HepG2 (cell line): ENCODE measurements around the gene CACNG1. TPM values are rescaled to one million over a fixed set of nuclear protein-coding genes. Genes with fewer than 3 reads are reported as not detected.

Experiments
- ATAC-seq: fragments of 200-7000 bp; cut with Tn5 transposase; 3 replicates; pipeline ENCODE4 v1.9.1; 2020; ENCODE audit warnings: mild to moderate bottlenecking, moderate library complexity
- BruUV-seq: library from RNA; stranded (reverse); fragments of 400-500 nt; replicated peaks from 2 replicates; lab custom pipeline; 2021; lab: Mats Ljungman, UMichigan
- CTCF ChIA-PET: fragments of 300-600 bp; formaldehyde crosslinking; extraction: SDS; loops from one replicate; lab custom pipeline; 2021; ENCODE audit warnings: low total read pairs, inconsistent platforms, low intra/inter-chr PET ratio; lab: Yijun Ruan, JAX
- POLR2A ChIA-PET: fragments of 350-600 bp; sonication (Branson Sonifier 250); formaldehyde crosslinking; loops from one replicate; lab custom pipeline; 2020; ENCODE audit warnings: antibody characterized with exemption, inconsistent platforms; lab: Yijun Ruan, JAX
- DNase-seq: peaks from one replicate; pipeline ENCODE4 v3.0.0-alpha.2; 2015; ENCODE audit warnings: low spot score
- FAIRE-seq: peaks from 3 replicates; lab custom pipeline; 2011; peaks lifted over from hg19 to GRCh38; lab: Jason Lieb, UNC
- H2AFZ ChIP-seq: one replicate; pipeline ENCODE4 v1.6.1; 2011; ENCODE audit warnings: low read length, inconsistent platforms
- H3K27ac ChIP-seq: fragments of 300-600 bp; 3 replicates; pipeline ENCODE4 v1.8.0; 2011; ENCODE audit warnings: mixed run types, mild to moderate bottlenecking, mixed read lengths, low read length, inconsistent platforms; ENCODE audit not compliant: insufficient read depth; ENCODE audit errors: extremely low read length
- H3K27me3 ChIP-seq, 2 experiments: fragments of 200-600 bp in 1 of 2; 2 replicates in 1 of 2; 3 replicates in 1 of 2; pipeline versions ENCODE4 v1.6.0 to v1.8.0; 2011; ENCODE audit warnings: low read length in 2 of 2, mild to moderate bottlenecking in 2 of 2, moderate library complexity in 2 of 2, inconsistent platforms in 1 of 2; ENCODE audit not compliant: insufficient read depth in 2 of 2, control insufficient read depth in 1 of 2
- H3K36me3 ChIP-seq, 2 experiments: fragments of 200-600 bp in 1 of 2; replicated peaks in 1 of 2; 2 replicates in 1 of 2; 3 replicates in 1 of 2; pipeline versions ENCODE4 v1.5.1 to v1.8.0; 2011; ENCODE audit warnings: low read length in 2 of 2, inconsistent platforms in 1 of 2; ENCODE audit not compliant: insufficient read depth in 2 of 2, control insufficient read depth in 1 of 2
- H3K4me1 ChIP-seq: 2 replicates; pipeline ENCODE4 v1.5.1; 2012; ENCODE audit warnings: low read length, inconsistent platforms; ENCODE audit not compliant: insufficient read depth
- H3K4me2 ChIP-seq: 2 replicates; pipeline ENCODE4 v1.6.0; 2011; ENCODE audit warnings: low read depth, low read length, inconsistent platforms
- H3K4me3 ChIP-seq, 3 experiments: fragments of 200-600 bp in 1 of 3; sonication (generic), shearing (Covaris generic) in 1 of 3; replicated peaks in 1 of 3; 2 replicates each; pipeline ENCODE4 v1.5.1; 2011 to 2016; ENCODE audit warnings: low read length in 3 of 3, inconsistent platforms in 2 of 3, low read depth in 2 of 3, mild to moderate bottlenecking in 2 of 3, control low read depth in 1 of 3, mixed read lengths in 1 of 3; ENCODE audit not compliant: insufficient read depth in 1 of 3
- H3K79me2 ChIP-seq: one replicate; pipeline ENCODE4 v1.6.1; 2011; ENCODE audit warnings: low read length, inconsistent platforms; ENCODE audit not compliant: insufficient read depth
- H3K9ac ChIP-seq: 2 replicates; pipeline ENCODE4 v1.6.0; 2011; ENCODE audit warnings: mild to moderate bottlenecking, low read depth, low read length, inconsistent platforms; ENCODE audit not compliant: insufficient read depth
- H3K9me3 ChIP-seq: 2 replicates; pipeline ENCODE4 v1.5.1; 2012; ENCODE audit warnings: mild to moderate bottlenecking, low read length
- H4K20me1 ChIP-seq: 2 replicates; pipeline ENCODE4 v1.6.0; 2011; ENCODE audit warnings: inconsistent platforms, mild to moderate bottlenecking, low read length, moderate library complexity; ENCODE audit not compliant: insufficient read depth
- HNRNPLL ChIP-seq: fragments of 200-400 bp; formaldehyde crosslinking; IDR thresholded peaks from 2 replicates; pipeline ENCODE4 v1.6.1; 2017; ENCODE audit warnings: mild to moderate bottlenecking, low read depth, low read length; ENCODE audit not compliant: poor library complexity, severe bottlenecking
- IRF9 ChIP-seq: sonication (generic); formaldehyde crosslinking; IDR thresholded peaks from 2 replicates; pipeline ENCODE4 v1.8.0; 2022; ENCODE audit warnings: missing genetic modification reagents, mild to moderate bottlenecking, borderline replicate concordance
- RBM39 ChIP-seq: fragments of 200-400 bp; formaldehyde crosslinking; IDR thresholded peaks from one replicate; pipeline ENCODE4 v1.6.1; 2018; ENCODE audit warnings: antibody characterized with exemption, mild to moderate bottlenecking, low read depth, low read length; ENCODE audit not compliant: poor library complexity, severe bottlenecking
- SMAD1 ChIP-seq: sonication (generic); formaldehyde crosslinking; IDR thresholded peaks from 2 replicates; pipeline ENCODE4 v1.4.0; 2020; ENCODE audit warnings: missing genetic modification reagents, low read depth, mild to moderate bottlenecking, borderline replicate concordance
- SMYD3 ChIP-seq: sonication (generic); formaldehyde crosslinking; IDR thresholded peaks from 2 replicates; pipeline ENCODE4 v1.8.1; 2023; ENCODE audit warnings: mild to moderate bottlenecking, missing genetic modification reagents
- ZBTB21 ChIP-seq: sonication (generic); formaldehyde crosslinking; IDR thresholded peaks from 2 replicates; pipeline ENCODE4 v1.4.0; 2020; ENCODE audit warnings: missing genetic modification reagents
- ZNF138 ChIP-seq: sonication (generic); formaldehyde crosslinking; IDR thresholded peaks from 2 replicates; pipeline ENCODE4 v1.5.0; 2020; ENCODE audit warnings: mild to moderate bottlenecking, low read depth, missing genetic modification reagents
- ZNF276 ChIP-seq: sonication (generic); formaldehyde crosslinking; IDR thresholded peaks from 2 replicates; pipeline ENCODE4 v1.4.0; 2020; ENCODE audit warnings: mild to moderate bottlenecking, low read depth, missing genetic modification reagents
- ZNF441 ChIP-seq: sonication (generic); formaldehyde crosslinking; IDR thresholded peaks from 2 replicates; pipeline ENCODE4 v1.7.0; 2021; ENCODE audit warnings: missing genetic modification reagents, borderline replicate concordance
- ZNF569 ChIP-seq: sonication (generic); formaldehyde crosslinking; IDR thresholded peaks from 2 replicates; pipeline ENCODE4 v1.5.0; 2020; ENCODE audit warnings: mild to moderate bottlenecking, missing genetic modification reagents, moderate library complexity, borderline replicate concordance
- ZNF746 ChIP-seq: sonication (generic); formaldehyde crosslinking; IDR thresholded peaks from 2 replicates; pipeline ENCODE4 v1.8.0; 2022; ENCODE audit warnings: mild to moderate bottlenecking, missing genetic modification reagents
- WGBS: methylation state at CpG from one replicate; pipeline ENCODE4 v1.1.6; 2017; ENCODE audit warnings: low lambda C conversion rate; 5-methylcytosine and 5-hydroxymethylcytosine counted together
- in situ Hi-C: cut with HindIII; loops from 2 replicates; pipeline ENCODE4 v1.10.0; 2017; ENCODE audit warnings: low pct_unique_long_range_greater_than_20kb; ENCODE audit not compliant: extremely low pct_ligation_motif_present
- intact Hi-C: fragments of 100-400 bp; cut with micrococcal nuclease; formaldehyde crosslinking; loops from one replicate; pipeline ENCODE4 v1.10.0; 2022; ENCODE audit not compliant: unreplicated experiment
- polyA plus RNA-seq, 8 experiments: library from polyadenylated mRNA; depleted of rRNA in 3 of 8; stranded (reverse) in 7 of 8; unstranded in 1 of 8; fragments of >200 nt; fragmentation: Illumina TruSeq in 4 of 8; extraction: Trizol in 4 of 8; gene quantifications; 2 replicates each; pipeline versions ENCODE4 v1.2.1 to v1.2.3, GENCODE V29; 2011 to 2016; ENCODE audit warnings: low read depth in 4 of 8, missing spikeins in 1 of 8, mixed read lengths in 1 of 8; ENCODE audit not compliant: insufficient read depth in 1 of 8
- total RNA-seq, 5 experiments: library from RNA; depleted of rRNA; stranded (reverse); fragments of >200 nt; fragmentation: Illumina TruSeq; extraction: Trizol; gene quantifications; 2 replicates each; pipeline ENCODE4 v1.2.3, GENCODE V29; 2016; ENCODE audit warnings: low read depth in 1 of 5

The CACNG1 gene
- total and polyA plus RNA-seq, 2 of the 13 experiments (the other 11 are each of a cell fraction or from before 2014, with no cell fraction given): not detected

- H3K9ac ChIP-seq: no peak overlapping the region
- CTCF ChIA-PET: no interaction called here
- H3K36me3 ChIP-seq: no peaks in the 10 kb centered on the region
- in situ Hi-C loops: no loop called here
- no peak overlapping the region for H3K27ac ChIP-seq
- no peak overlapping the region for H3K4me2 ChIP-seq
- no peaks in the 10 kb centered on the region for H3K79me2 ChIP-seq
- H2AFZ ChIP-seq: no peak overlapping the region
- no peak for TF ChIP-seq SMYD3 (CRISPR knock-in tag)
- TF ChIP-seq ZNF138 (CRISPR knock-in tag): no peak
- TF ChIP-seq SMAD1 (CRISPR knock-in tag): no peak
- TF ChIP-seq RBM39: no peak
- peaks cover 5 to 33% of the 10 kb centered on the region in 2 experiments; a peak in 3 of 5 replicates for H3K27me3 ChIP-seq
- POLR2A ChIA-PET: no interaction called here
- ATAC-seq (peak; percentile 9; the same call in 2 of the 3 replicates), FAIRE-seq (no peak), DNase-seq (no peak)
- H3K4me1 ChIP-seq: no peaks in the 10 kb centered on the region
- intact Hi-C loops: no loop called here
- H4K20me1 ChIP-seq: no peaks in the 10 kb centered on the region
- 68% methylated on average over 5 of the region's 9 CpGs for WGBS
- BruUV-seq: no TSS peak
- no peak overlapping the region for H3K4me3 ChIP-seq
- H3K9me3 ChIP-seq: peaks cover 12% of the 10 kb centered on the region
These were observed 9.2 kb downstream of the CACNG1 start for GRCh38 chr17:67053438-67054000.

GRCh38 chr17:67054011-67054591, 9.7 kb downstream of the CACNG1 start:
- POLR2A ChIA-PET: no interaction called here
- Histone ChIP-seq H3K79me2 (no peaks in the 10 kb centered on the region), H3K4me1 (no peaks in the 10 kb centered on the region), H4K20me1 (no peaks in the 10 kb centered on the region), H3K27ac (no peak overlapping the region), H3K4me3 (no peak overlapping the region), H3K27me3 (peaks cover 5 to 33% of the 10 kb centered on the region in 2 experiments; a peak in 3 of 5 replicates), H3K4me2 (no peak overlapping the region), H3K9ac (no peak overlapping the region), H3K36me3 (no peaks in the 10 kb centered on the region), H2AFZ (no peak overlapping the region), H3K9me3 (peaks cover 6% of the 10 kb centered on the region)
- in situ Hi-C loops (no loop called here), intact Hi-C loops (no loop called here)
- DNase-seq (no peak), FAIRE-seq (no peak), ATAC-seq (peak; percentile 49)
- CTCF ChIA-PET: no interaction called here
- no TSS peak for BruUV-seq
- 51% methylated on average over 12 of the region's 19 CpGs for WGBS
- TF ChIP-seq IRF9 (CRISPR knock-in tag): no peak
- no peak for TF ChIP-seq ZBTB21 (CRISPR knock-in tag)
- TF ChIP-seq ZNF746 (CRISPR knock-in tag): no peak
- no peak for TF ChIP-seq HNRNPLL
- no peak for TF ChIP-seq ZNF441 (CRISPR knock-in tag)
- no peak for TF ChIP-seq ZNF276 (CRISPR knock-in tag)
- TF ChIP-seq SMYD3 (CRISPR knock-in tag): no peak
- TF ChIP-seq ZNF569 (CRISPR knock-in tag): no peak
